ENCODE results near the gene PAQR4. TPM values are rescaled to one million over a fixed set of nuclear protein-coding genes. Genes with fewer than 3 reads are reported as not detected.

Gene PAQR4
- polyA plus RNA-seq, 1 of the 3 experiments (the other 2 are of a cell fraction): 8.8 TPM

DNA sequence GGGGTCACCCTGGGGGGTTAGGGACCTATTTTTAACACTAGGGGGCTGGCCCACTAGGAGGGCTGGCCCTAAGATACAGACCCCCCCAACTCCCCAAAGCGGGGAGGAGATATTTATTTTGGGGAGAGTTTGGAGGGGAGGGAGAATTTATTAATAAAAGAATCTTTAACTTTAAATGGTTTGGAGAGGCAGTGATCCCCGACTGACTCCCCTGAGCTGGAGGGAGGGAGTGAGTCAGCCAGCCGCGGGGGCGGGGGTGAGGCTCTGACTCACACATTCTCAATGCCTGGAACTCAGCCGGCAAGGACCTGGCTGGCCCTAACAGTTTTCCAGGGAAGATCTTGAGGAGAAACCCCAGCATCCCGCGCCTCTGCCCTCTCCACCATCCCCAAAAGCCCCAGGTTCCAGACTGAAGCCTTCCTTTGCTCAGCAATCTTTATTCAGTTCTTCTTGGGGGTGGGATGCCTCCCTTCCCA is 53.1 kb downstream of the PAQR4 start:
- WGBS (ENCODE audit: low lambda C conversion rate): 3% methylated on average over 8 of the region's 8 CpGs
- Histone ChIP-seq H3K36me3 (replicated peaks in 1 of 2; ENCODE audit: control insufficient read depth in 1 of 2, insufficient read depth in 2 of 2, low read length in 1 of 2) (peaks cover 16 to 20% of the 10 kb centered on the region in 2 experiments), H3K9me3 (no peaks in the 10 kb centered on the region), H3K4me3 (ENCODE audit: low read depth in 2 of 2, low read length in 1 of 2) (peak overlapping the region; percentile 80 to 88; a peak in 3 of 4 replicates), H3K4me1 (ENCODE audit: control insufficient read depth in 1 of 2, insufficient read depth in 2 of 2, low read depth in 1 of 2, low read length in 1 of 2) (peaks cover 8 to 33% of the 10 kb centered on the region in 2 experiments; a peak in 3 of 4 replicates), H3K9ac (peak overlapping the region; percentile 100), H3K79me2 (ENCODE audit: insufficient read depth) (peaks cover 11% of the 10 kb centered on the region; the same call in 1 of the 2 replicates), H3F3A (replicated peaks; ENCODE audit: insufficient read depth) (peaks cover 45% of the 10 kb centered on the region), H2AFZ (ENCODE audit: low read depth) (no peak overlapping the region), H3K9me2 (no peaks in the 10 kb centered on the region), H3K27me3 (ENCODE audit: insufficient read depth) (no peaks in the 10 kb centered on the region), H3K4me2 (peak overlapping the region; percentile 99), H3K27ac (ENCODE audit: low read depth in 2 of 2, low read length in 1 of 2) (peak overlapping the region; percentile 94 to 99), H4K20me1 (ENCODE audit: insufficient read depth) (peaks cover 8% of the 10 kb centered on the region)
- TF ChIP-seq EP300 (IDR thresholded peaks at IDR 0.05; ENCODE audit: borderline replicate concordance in 1 of 2, low read depth in 1 of 2, low read length in 1 of 2) (peak in 1 of 2 experiments; percentile 89; a peak in 2 of 4 replicates), NFIC (IDR thresholded peaks at IDR 0.05; ENCODE audit: borderline replicate concordance) (peak; percentile 77), CTCF (IDR thresholded peaks at IDR 0.05) (no peak), GABPA (IDR thresholded peaks at IDR 0.05; ENCODE audit: low read depth) (0 out of 2 replicates have a peak, but pooled peaks have one; percentile 7), TCF12 (IDR thresholded peaks at IDR 0.05) (peak; percentile 53; the same call in 1 of the 2 replicates), FOSL2 (IDR thresholded peaks at IDR 0.05; ENCODE audit: borderline replicate concordance, low read depth) (peak; percentile 99), NRF1 (IDR thresholded peaks at IDR 0.05; ENCODE audit: low read depth, low read length) (no peak), USF1 (IDR thresholded peaks at IDR 0.05; ENCODE audit: borderline replicate concordance, low read depth) (no peak), YY1 (IDR thresholded peaks at IDR 0.05; ENCODE audit: low read depth) (no peak), REST (IDR thresholded peaks at IDR 0.05; ENCODE audit: low read depth, low read length) (0 out of 2 replicates have a peak, but pooled peaks have one; percentile 24), JUND (IDR thresholded peaks at IDR 0.05) (peak; percentile 98), MEF2A (IDR thresholded peaks at IDR 0.05; ENCODE audit: borderline replicate concordance, low read depth) (no peak; the same call in 1 of the 2 replicates), SIN3A (IDR thresholded peaks at IDR 0.05; ENCODE audit: borderline replicate concordance, low read depth, low read length) (peak; percentile 64; the same call in 1 of the 2 replicates), TEAD4 (IDR thresholded peaks at IDR 0.05; ENCODE audit: borderline replicate concordance, insufficient read depth) (peak; percentile 97), FOXM1 (IDR thresholded peaks at IDR 0.05; ENCODE audit: low read depth) (0 out of 2 replicates have a peak, but pooled peaks have one; percentile 36), EZH2phosphoT487 (IDR thresholded peaks at IDR 0.05; ENCODE audit: borderline replicate concordance, low read depth) (no peak), POLR2AphosphoS5 (IDR thresholded peaks at IDR 0.05; ENCODE audit: low read depth, low read length) (peak; percentile 64; the same call in 1 of the 2 replicates), RXRA (IDR thresholded peaks at IDR 0.05; ENCODE audit: borderline replicate concordance, low read depth) (peak; percentile 62; the same call in 1 of the 2 replicates), GATA2 (CRISPR knock-in tag; IDR thresholded peaks at IDR 0.05) (no peak), TAF1 (IDR thresholded peaks at IDR 0.05; ENCODE audit: borderline replicate concordance, low read depth, low read length) (peak; percentile 82; the same call in 1 of the 2 replicates)
- TF ChIP-seq, protein P1, sequence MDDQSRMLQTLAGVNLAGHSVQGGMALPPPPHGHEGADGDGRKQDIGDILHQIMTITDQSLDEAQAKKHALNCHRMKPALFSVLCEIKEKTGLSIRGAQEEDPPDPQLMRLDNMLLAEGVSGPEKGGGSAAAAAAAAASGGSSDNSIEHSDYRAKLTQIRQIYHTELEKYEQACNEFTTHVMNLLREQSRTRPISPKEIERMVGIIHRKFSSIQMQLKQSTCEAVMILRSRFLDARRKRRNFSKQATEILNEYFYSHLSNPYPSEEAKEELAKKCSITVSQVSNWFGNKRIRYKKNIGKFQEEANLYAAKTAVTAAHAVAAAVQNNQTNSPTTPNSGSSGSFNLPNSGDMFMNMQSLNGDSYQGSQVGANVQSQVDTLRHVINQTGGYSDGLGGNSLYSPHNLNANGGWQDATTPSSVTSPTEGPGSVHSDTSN (IDR thresholded peaks at IDR 0.05): peak; percentile 48
- ChIA-PET POLR2A (no interaction called here), CTCF (interaction anchor here (0.9 to 8.5 kb wide), 5 partner anchors 9 to 60 kb away, joined by 3 to 111 read pairs (median 4); no protein-coding TSS in a partner anchor)
- DNase-seq: no peak

All from SK-N-SH (cell line).